Measurements from ENCODE around the gene PIWIL4.
"Not testable (repeated sequence)": the region's sequence is repeated elsewhere in the genome, so short reads cannot be mapped to it uniquely, and the experiment has no call there.

The PIWIL4 gene

DNA sequence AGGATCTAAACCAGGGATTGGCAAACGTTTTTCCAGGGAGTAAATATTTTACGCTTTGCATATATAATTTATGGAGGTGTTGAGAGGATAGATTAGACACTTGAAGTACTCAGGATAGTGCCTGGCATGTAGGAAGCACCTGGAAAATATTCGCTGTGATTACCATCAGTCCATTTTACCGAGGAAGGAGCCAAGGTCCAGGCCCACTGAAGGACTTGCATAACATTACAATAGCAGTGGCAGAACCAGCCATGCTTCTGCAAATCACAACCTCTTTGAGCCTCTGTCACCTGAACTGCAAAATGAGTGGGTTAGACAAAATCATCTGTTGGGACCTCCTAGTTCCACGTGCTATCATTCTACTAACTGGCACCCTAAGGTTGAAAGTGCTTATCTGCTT lies 18.0 kb upstream of the PIWIL4 start:
- no peak for DNase-seq

DNA sequence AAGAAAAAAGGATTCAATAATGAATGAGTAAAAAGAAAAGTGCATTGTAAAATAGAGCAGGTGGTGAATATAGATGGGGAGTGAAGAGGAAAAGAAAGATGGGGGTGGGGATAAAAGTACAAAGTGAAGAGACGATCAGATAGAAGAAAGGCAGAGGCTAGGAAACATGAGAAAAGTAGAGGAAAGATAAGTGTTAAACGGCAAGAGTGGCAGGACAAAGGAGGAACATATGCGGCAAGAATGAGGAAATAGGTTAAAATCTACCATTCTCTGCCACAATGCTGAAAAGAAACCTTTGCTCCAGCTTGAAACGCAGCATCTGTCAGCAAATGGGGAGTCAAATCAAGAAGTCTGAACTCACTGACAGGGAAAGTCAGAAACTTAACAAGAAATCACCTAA lies 16.7 kb upstream of the PIWIL4 start:
- DNase-seq, result no peak

DNA sequence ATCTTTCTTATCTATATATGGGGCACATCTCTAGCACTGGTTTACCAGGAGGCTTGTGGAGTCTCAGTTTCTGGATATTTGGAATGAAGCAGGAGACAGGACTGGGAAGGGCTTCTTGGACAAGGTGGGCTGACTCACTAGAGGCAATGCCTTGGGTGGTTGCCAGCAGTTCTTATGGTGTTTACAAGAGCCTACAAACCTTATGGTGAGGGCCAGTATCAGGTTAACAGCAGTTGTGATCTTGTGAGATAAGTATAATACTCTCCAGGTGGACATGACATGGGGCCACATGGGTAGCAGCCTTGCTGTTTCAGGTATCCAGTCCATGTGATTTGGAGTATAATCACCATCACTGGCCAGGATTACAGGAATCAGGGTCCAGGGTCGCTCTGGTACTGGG lies 13.2 kb upstream of the PIWIL4 start:
- DNase-seq, result no peak

DNA sequence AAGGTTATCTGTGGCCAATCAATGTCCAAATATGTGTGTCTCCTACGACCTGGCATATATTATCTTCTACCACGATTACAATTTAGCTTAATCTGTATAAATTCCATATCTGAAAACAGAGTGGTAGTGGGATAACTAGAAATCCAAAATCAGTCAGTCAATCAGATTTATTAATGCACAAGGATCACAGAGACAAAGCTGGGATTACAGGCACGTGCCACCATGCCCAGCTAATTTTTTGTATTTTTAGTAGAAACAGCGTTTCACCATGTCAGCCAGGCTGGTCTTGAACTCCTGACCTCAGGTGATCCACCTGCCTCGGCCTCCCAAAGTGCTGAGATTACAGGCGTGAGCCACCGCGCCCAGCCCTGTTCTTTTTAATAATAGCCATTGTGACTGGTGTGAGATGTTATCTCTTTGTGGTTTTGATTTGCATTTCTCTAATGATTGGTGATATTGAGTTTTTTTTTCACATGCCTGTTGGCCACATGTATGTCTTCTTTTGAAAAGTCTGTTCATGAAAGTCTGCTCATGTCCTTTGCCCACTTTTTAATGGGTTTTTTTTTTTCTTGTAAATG lies 11.3 kb upstream of the PIWIL4 start:
- DNase-seq, result not testable (repeated sequence)

DNA sequence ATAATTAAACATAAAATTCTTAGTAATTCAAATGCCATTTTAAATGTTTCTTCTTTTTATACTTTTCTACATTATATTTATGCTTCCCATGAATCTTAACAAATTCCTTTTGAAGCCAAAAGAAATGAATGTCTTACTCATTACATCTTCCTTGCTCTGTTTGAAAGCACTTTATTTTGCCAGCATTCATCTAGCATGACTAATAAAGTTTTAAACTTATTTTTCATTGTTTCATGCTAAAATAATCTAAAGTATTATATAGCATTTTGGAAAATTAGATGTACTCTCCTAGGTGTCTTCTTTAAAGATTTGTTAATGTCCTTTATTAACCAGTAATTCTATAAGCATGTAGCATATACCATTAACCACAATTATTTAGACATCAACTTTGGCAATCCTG lies 9.7 kb upstream of the PIWIL4 start:
- no peak for DNase-seq

DNA sequence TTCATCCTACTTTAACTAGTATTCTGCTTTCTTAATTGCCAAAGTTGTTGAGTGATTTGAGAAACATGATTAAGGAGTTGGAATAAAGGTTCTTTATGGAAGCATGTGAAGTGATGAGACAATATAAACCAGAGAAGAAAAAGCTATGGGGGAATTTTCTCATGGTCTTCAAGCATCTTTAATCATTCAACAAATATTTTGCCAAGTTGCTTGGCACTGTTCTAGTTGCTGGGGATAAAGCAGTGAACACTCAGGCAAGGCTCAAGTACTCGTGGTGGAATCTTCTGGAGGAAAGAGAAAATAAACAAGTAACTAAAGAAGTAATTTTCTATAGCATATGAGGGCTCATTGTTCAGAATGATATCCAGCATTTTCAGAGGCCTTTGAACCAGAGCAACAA lies 9.2 kb upstream of the PIWIL4 start:
- DNase-seq, result no peak

DNA sequence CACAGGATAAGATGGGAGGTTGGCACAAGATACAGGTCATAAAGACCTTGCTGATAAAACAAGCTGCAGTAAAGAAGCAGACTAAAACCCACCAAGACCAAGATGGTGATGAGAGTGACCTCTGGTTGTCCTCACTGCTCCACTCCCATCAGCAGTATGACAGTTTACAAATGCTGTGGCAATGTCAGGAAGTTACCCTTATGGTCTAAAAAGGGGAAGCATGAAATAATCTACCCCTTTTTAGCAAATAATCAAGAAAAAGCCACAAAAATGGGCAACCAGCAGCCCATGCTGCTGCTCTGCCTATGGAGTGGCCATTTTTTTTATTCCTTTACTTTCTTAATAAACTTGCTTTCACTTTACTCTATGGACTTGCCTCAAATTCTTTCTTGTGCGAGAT lies 8.7 kb upstream of the PIWIL4 start:
- DNase-seq, result no peak

DNA sequence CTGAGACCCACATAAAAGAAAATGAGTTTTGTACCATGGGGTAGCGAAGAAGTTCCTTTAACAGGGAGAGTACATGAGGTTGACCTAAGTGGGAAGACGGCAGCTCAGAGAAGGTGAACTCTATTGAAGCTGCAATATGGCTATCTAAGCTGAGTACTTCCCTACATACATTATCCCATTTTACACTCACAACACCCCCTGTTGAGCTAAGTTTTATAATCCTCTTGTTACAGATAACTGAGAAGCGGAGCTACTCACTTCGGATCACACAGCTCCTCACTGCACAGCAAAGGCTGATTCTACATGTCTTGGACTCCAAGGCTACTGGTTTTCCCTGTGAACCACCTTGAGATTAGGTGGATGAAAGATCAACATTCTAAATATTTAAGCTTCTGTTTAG lies 8.2 kb upstream of the PIWIL4 start:
- no peak for DNase-seq

DNA sequence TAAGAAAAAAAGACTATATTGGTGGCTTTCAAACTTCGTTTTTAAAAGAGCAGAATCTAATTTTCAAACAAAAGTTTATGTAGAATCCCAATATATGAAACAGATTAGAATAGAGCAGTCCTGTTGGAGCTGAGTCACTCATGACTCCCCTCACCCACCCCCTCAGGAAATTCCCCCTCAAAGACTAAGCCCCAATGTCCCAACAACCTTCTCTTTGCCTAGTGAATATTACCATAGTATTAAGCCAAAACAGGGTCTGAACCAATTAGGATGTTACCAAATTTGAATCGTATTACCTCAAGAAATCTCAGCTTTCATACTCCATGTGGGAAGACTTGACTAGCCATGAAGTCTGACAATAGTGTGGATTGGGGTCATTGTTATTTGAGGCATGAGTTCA lies 7.8 kb upstream of the PIWIL4 start:
- DNase-seq, result no peak

DNA sequence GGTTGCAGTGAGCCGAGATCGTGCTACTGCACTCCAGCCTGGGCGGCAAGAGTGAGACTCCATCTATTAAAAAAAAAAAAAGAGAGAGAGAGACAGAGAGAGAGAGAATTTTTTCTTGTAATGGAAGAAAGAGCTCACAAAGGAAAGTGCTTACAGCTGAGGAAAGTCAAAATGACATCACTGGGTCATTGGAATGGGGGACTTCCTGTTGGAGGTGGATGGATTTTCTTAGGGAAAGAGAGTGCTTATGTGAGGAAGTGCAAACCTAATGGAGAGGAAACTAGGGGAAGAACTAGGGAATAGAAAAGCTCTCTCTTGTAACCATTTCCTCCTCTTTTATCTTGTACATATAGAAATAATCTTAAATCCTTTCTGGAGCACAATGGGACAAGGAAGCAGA lies 6.3 kb upstream of the PIWIL4 start:
- DNase-seq, result no peak

DNA sequence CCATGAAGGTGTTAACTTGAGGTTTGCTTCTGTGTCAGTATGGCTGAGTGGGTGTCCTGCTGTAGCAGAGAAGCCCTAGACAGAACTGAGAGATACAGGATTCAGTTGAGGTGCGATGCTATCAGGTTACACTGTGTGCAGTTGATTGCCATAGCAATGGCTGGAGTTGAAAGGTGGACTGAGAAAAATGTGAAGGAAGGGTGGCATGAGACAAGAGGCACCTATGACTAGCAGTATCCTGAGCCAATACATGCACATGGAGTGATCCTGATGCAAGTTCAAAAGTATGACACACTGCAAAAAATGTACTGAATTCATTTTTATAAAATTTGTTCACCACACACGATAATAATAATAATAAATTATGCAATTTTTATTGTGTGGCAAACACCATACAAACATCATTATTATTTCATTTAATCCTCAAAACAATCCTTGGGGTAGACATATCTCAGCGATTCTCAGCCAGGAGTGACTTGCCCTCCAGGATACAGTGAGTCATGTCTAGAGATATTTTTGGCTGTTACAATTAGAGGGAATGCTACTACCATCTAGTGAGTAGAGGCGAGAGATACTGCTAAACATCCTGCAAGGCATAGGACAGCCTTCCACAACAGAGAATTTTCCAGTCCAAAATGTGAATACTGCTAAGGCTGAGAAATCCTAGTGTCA lies 3.9 kb upstream of the PIWIL4 start:
- DNase-seq, result no peak

DNA sequence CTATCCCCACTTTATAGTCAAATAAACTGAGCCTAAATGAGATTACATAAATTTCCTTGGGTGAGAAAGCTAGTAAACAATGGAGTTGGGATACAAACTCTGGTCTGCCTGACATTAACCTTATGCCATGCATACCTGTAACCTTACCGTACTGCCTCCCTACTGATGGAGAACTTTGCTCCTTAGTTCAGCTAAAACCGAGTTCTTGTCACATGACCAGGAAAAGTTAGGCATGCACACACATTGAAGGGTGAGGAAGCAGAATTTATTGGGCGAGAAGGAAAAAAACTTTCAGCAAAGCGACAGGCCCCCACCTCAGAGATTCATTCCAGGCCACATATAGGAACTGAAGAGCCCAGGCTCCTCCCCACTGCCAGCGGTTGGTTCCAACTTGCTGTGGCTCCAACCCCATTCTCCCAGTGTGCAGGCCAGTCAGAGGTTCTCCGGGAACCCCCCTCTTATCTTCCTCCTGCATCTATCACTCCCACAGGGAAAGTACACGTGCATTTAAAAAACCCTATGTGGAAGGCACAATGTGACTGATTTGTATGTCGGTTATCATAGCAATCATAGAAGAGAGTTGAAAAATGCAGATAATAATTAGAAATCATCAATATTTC lies 3.2 kb upstream of the PIWIL4 start:
- no peak for DNase-seq

DNA sequence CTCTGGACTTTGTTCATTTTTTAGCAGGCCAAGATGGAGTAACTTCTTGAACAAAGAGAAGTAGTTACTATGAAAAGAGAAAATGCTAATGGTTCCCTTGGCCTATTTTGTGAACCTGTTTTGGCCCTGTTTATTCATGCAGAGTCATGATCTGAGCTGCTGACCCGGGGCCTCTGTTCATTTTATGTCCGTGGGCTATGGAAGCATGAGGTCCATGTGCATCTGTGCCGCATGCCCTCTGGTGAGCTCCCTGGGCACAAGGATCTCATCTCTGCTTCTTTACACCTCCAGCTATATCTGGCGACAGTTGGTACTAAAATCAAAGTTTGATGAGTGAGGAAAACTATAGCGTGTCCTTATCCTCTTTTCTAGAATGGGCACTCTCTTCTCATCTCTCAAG lies 1.0 kb downstream of the PIWIL4 start:
- no peak for DNase-seq

DNA sequence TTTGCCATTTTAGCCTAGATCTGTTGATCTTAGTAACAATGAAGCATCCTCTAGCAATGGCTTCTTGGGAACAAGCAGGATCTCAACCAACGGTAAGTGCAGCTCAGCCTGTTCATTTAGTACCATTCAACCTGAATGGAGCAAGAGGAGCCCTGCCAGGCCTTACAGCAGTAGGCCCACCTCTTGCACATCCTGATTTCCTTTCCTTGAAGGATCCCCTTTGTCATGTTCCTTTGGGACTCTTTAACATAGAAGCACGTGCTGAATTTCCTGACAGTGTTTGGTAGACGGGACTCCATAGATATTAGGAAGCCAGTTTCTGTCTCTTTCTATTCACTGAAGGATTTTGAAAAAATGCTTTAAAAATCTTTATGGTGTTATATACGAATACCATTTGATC lies 1.5 kb downstream of the PIWIL4 start:
- DNase-seq, result no peak

DNA sequence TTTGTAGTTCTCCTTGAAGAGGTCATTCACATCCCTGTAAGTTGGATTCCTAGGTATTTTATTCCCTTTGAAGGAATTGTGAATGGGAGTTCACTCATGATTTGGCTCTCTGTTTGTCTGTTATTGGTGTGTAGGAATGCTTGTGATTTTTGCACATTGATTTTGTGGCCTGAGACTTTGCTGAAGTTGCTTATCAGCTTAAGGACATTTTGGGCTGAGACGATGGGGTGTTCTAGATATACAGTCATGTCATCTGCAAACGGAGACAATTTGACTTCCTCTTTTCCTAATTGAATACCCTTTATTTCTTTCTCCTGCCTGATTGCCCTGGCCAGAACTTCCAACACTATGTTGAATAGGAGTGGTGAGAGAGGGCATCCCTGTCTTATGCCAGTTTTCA lies 5.8 kb downstream of the PIWIL4 start:
- not testable (repeated sequence) for DNase-seq

DNA sequence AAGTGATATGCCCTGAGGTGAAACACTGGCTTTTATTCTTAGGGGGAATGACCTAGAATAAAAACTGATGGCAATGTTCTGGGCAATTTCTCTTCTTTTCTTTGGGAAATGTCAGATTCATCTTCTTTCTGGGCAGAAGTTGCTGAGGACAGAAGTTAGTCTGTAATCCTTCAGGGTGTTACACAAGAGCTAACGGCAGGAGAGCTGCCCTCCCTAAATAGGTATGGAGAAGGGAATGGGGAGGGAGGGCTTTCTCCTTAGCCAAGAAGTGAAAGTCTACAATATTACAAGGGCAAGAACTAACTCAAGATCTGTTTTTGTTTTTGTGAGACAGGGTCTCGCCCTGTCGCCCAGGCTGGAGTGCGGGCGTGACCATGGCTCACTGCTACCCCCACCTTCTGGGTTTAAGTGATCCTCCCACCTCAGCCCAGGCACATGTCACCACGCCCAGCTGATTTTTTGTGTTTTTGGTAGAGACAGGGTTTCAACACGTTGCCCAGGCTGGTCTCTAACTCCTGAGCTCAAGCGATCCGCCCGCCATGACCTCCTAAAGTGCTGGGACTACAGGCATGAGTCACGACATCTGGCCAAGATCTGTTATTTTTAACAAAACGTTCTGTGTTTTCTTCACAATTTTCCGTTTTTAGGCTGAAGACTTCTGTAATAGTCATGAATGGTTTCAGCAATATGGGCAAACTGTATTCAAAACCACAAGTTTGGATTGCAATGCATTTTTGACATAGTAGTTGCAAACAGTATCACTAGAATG lies 7.2 kb downstream of the PIWIL4 start:
- DNase-seq, result no peak

DNA sequence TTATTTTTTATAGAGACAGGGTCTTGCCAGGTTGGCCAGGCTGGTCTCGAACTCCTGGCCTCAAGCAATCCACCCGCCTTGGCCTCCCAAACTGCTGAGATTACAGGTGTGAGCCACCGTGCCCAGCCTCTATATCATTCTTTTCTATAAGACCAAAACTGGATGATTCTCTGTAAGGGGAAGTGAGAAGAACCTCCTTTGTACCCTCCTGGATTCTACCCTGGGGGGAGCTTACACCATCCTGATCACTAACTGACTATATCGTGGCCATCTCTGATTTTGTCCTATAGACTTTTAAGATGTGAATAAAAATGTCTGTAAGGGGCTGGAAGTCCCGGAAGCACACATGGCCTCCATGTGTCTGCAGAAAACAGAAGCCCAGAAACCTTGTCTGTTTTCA lies 9.1 kb downstream of the PIWIL4 start:
- no peak for DNase-seq

DNA sequence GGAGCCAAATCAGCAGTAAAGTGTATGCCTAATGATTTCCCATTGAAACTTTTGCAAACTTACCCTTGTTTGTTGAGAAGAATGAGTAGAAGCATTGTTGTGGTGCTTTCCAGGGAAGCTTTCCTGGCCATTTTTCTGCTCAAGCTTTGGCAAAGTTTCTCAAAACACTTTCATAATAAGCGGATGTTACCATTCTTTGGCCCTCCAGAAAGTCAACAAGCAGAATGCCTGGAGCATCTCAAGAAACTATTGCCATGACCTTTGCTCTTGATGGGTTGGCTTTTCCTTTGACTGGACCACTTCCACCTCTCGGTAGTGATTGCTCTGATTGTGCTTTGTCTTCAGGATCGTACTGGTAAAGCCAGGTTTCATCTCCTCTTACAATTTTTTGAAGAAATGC lies 10.7 kb downstream of the PIWIL4 start:
- no peak for DNase-seq

DNA sequence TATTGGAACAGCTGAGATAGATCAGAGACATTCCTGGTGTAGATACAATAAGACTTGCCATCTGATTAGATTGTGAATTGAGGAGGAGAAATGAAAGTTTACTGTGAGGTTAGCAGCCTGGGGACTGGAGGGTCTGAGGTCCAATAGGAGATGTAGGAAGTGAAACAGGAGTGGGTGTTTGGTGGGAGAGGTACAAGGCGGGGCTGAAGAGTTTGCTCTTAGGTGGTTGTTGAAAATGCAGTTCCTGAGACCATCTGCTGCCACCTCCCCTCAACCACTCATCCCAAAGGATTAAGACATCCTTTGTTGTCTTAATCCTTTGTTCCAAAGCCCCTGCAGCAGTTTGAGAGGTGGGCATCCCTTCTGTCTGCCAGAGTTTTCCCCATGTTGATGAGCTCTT lies 14.8 kb downstream of the PIWIL4 start:
- DNase-seq, result no peak

DNA sequence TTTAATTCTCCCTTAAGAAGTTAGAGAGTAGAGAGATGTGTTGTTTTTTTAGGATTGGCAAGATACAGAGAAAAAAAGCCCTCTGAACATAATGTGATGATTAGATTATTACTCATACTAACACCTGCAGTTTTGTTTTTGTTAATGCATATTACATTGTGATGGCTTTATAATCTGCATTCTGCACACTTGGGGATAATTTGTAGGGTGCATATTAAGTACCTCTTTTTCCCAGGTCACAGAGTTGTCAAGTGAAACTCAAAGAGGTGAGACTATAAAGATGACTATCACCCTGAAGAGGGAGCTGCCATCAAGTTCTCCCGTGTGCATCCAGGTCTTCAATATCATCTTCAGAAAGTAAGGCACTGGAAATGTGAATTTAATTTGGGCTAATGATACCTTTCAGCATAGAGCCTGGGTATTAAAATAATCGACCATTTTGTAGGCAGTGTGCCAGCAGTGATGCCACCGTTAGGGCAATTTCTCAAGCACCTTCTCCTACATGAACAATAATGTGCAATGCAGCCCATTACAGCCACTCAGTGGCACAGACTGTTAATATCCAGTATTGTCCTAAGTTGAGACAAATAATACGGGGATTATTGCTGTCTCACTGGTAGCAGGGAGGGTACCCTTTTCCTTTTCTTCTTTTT lies 16.2 kb downstream of the PIWIL4 start:
- no peak for DNase-seq

DNA sequence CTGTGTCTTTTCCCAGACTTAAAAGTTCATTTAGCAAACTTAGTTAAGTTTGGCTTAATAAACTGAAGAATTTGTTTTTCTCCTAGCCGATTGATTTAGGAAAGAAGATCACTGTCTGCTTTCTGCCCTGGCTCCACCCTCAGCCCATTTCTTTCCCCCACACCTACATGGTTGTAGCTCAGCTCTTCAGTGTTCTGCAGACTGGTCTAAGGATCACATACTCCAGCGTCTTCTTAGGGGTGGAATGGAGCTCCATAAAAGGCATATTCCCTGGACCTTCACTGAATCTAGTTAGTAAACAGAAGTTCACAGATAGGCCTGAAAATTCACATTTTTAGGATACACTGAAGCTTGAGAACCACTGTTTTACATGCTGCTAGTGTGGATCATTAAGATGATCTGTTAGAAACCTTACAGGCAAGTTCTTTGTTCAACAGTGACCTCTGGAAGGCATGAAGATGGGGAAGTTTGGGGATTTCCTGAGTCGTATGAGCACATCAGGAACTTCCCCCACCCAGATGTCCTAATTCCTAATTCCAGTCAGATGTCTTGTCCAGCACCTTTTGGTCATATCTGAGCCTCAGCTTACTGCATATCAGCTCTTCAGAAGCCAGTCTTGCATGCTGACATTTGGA lies 16.8 kb downstream of the PIWIL4 start:
- no peak for DNase-seq

DNA sequence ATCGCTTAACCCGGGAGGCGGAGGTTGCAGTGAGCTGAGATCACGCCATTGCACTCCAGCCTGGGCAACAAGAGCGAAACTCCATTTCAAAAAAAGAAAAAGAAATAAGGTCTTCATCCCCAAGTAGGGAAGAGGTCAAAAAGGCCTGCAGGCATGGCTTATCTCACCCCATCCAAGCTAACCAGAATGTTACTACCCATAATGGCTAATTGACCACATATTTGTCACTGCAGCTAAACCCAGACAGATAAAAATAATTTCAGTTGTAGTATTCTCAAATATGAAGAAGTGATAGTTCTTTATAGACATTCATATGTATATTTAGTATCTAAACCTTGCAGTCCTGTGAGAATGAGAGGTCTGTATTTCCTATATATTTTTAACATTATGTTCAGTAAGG lies 17.8 kb downstream of the PIWIL4 start:
- DNase-seq, result no peak

DNA sequence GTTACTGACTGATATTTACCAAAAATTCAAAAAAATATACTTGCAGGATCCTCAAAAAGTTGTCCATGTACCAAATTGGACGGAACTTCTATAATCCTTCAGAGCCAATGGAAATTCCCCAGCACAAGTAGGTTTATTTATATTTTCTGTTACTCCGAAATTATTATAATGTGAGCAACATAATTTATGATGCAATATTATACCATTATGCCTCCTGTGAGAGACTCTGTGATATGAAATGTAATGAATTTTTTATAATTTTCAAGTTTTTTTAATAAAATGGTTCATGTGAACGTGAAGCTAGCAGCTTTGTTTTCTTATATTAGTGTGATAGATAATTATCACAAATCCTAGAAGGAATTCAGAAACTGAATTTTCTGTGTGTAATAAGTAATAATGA lies 18.2 kb downstream of the PIWIL4 start:
- no peak for DNase-seq

Measured in T-helper 2 cell (primary cell).